ENCODE data around the gene TNRC6C.
"Not testable (repeated sequence)": the region's sequence is repeated elsewhere in the genome, so short reads cannot be mapped to it uniquely, and the experiment has no call there.

The TNRC6C gene

GRCh38 chr17:78058581-78058980 is 100.1 kb downstream of the TNRC6C start:
- DNase-seq (ENCODE audit: low spot score): no peak
- no peak for TF ChIP-seq CTCF (IDR thresholded peaks at IDR 0.05; ENCODE audit: extremely low read depth, missing control alignments)

- DNase-seq (ENCODE audit: low spot score): no peak
- no peak for TF ChIP-seq CTCF (IDR thresholded peaks at IDR 0.05; ENCODE audit: extremely low read depth, missing control alignments)
Measured at GRCh38 chr17:78062596-78062995, 104.1 kb downstream of the TNRC6C start.

GRCh38 chr17:78063489-78063888 is 105.0 kb downstream of the TNRC6C start:
- DNase-seq (ENCODE audit: low spot score): no peak
- no peak for TF ChIP-seq CTCF (IDR thresholded peaks at IDR 0.05; ENCODE audit: extremely low read depth, missing control alignments)

GRCh38 chr17:78064708-78065107 is 106.2 kb downstream of the TNRC6C start:
- no peak for TF ChIP-seq CTCF (IDR thresholded peaks at IDR 0.05; ENCODE audit: extremely low read depth, missing control alignments)
- DNase-seq (ENCODE audit: low spot score): no peak

GRCh38 chr17:78066976-78067375 is 108.5 kb downstream of the TNRC6C start:
- DNase-seq (ENCODE audit: low spot score): not testable (repeated sequence)

- no peak for DNase-seq (ENCODE audit: low spot score)
- no peak for TF ChIP-seq CTCF (IDR thresholded peaks at IDR 0.05; ENCODE audit: extremely low read depth, missing control alignments)
Measured at GRCh38 chr17:78069695-78070094, 111.2 kb downstream of the TNRC6C start.

GRCh38 chr17:78072961-78073360 is 114.5 kb downstream of the TNRC6C start:
- DNase-seq (ENCODE audit: low spot score): no peak
- no peak for TF ChIP-seq CTCF (IDR thresholded peaks at IDR 0.05; ENCODE audit: extremely low read depth, missing control alignments)

GRCh38 chr17:78075011-78075410 is 116.5 kb downstream of the TNRC6C start:
- DNase-seq (ENCODE audit: low spot score): no peak
- TF ChIP-seq CTCF (IDR thresholded peaks at IDR 0.05; ENCODE audit: extremely low read depth, missing control alignments): no peak

Data from GM20000 (cell line).